Mesenchymal stem cell (in vitro differentiated cells and primary cell): Measurements from ENCODE around the gene KBTBD7.

ENCODE experiments used
- DNase-seq: peaks from one replicate; pipeline ENCODE4 v3.0.0-alpha.2; 2013
- H2AFZ ChIP-seq: one replicate; pipeline ENCODE4 v1.6.1; 2013; ENCODE audit warnings: low read depth, mild to moderate bottlenecking, control low read depth, inconsistent platforms, low read length, moderate library complexity
- H2AK5ac ChIP-seq: 2 replicates; pipeline ENCODE4 v1.6.1; 2013; ENCODE audit warnings: low read length, moderate library complexity, mild to moderate bottlenecking, inconsistent platforms; ENCODE audit not compliant: severe bottlenecking
- H2BK120ac ChIP-seq: one replicate; pipeline ENCODE4 v1.6.1; 2013; ENCODE audit warnings: low read depth, mild to moderate bottlenecking, inconsistent platforms, low read length, moderate library complexity
- H2BK12ac ChIP-seq, 2 experiments: one replicate each; pipeline ENCODE4 v1.6.1; 2013; ENCODE audit warnings: inconsistent platforms in 2 of 2, low read length in 2 of 2, mild to moderate bottlenecking in 2 of 2, moderate library complexity in 2 of 2, control low read depth in 1 of 2
- H2BK15ac ChIP-seq: one replicate; pipeline ENCODE4 v1.6.1; 2013; ENCODE audit warnings: mild to moderate bottlenecking, low read depth, inconsistent platforms; ENCODE audit not compliant: poor library complexity, severe bottlenecking
- H2BK5ac ChIP-seq: 2 replicates; pipeline ENCODE4 v1.6.1; 2013; ENCODE audit warnings: low read depth, mild to moderate bottlenecking, low read length, control low read depth, inconsistent platforms; ENCODE audit not compliant: poor library complexity, severe bottlenecking
- H3K14ac ChIP-seq, 2 experiments: one replicate each; pipeline ENCODE4 v1.6.1; 2013; ENCODE audit warnings: inconsistent platforms in 2 of 2, low read length in 2 of 2, control low read depth in 1 of 2, mild to moderate bottlenecking in 1 of 2, moderate library complexity in 1 of 2
- H3K18ac ChIP-seq, 2 experiments: one replicate each; pipeline ENCODE4 v1.6.1; 2013; ENCODE audit warnings: inconsistent platforms in 2 of 2, low read length in 2 of 2, control low read depth in 1 of 2, low read depth in 1 of 2, mild to moderate bottlenecking in 1 of 2
- H3K23ac ChIP-seq, 2 experiments: one replicate each; pipeline ENCODE4 v1.6.1; 2013; ENCODE audit warnings: inconsistent platforms in 2 of 2, low read length in 2 of 2, mild to moderate bottlenecking in 2 of 2, moderate library complexity in 2 of 2, control low read depth in 1 of 2
- H3K27ac ChIP-seq: 2 replicates; pipeline ENCODE4 v1.5.1; 2013; ENCODE audit warnings: mild to moderate bottlenecking, moderate library complexity, low read length, control low read depth, inconsistent platforms; ENCODE audit not compliant: poor library complexity, severe bottlenecking
- H3K27me3 ChIP-seq, 2 experiments: 2 replicates each; pipeline versions ENCODE4 v1.6.1 to v1.7.0; 2013; ENCODE audit warnings: low read length in 2 of 2, mild to moderate bottlenecking in 2 of 2, moderate library complexity in 2 of 2, control low read depth in 1 of 2, inconsistent platforms in 1 of 2; ENCODE audit not compliant: control insufficient read depth in 1 of 2, insufficient read depth in 1 of 2
- H3K36me3 ChIP-seq, 2 experiments: 2 replicates each; pipeline versions ENCODE4 v1.6.1 to v1.7.0; 2013; ENCODE audit warnings: low read length in 2 of 2, control low read depth in 1 of 2, inconsistent platforms in 1 of 2, low read depth in 1 of 2, mild to moderate bottlenecking in 1 of 2; ENCODE audit not compliant: insufficient read depth in 2 of 2, control insufficient read depth in 1 of 2
- H3K4ac ChIP-seq, 2 experiments: one replicate each; pipeline ENCODE4 v1.6.1; 2013; ENCODE audit warnings: inconsistent platforms in 2 of 2, low read length in 2 of 2, mild to moderate bottlenecking in 2 of 2, moderate library complexity in 2 of 2, control low read depth in 1 of 2, low read depth in 1 of 2
- H3K4me1 ChIP-seq: 2 replicates; pipeline ENCODE4 v1.6.1; 2013; ENCODE audit warnings: low read depth, low read length, control low read depth; ENCODE audit not compliant: control insufficient read depth, insufficient read depth
- H3K4me2 ChIP-seq: 2 replicates; pipeline ENCODE4 v1.6.1; 2013; ENCODE audit warnings: low read length, mild to moderate bottlenecking, inconsistent platforms; ENCODE audit not compliant: poor library complexity, severe bottlenecking
- H3K4me3 ChIP-seq, 2 experiments: 2 replicates each; pipeline versions ENCODE4 v1.5.1 to v1.7.0; 2013; ENCODE audit warnings: low read length in 2 of 2, mild to moderate bottlenecking in 2 of 2, control low read depth in 1 of 2, low read depth in 1 of 2; ENCODE audit not compliant: insufficient read depth in 1 of 2
- H3K79me1 ChIP-seq: replicated peaks from 2 replicates; pipeline ENCODE4 v1.6.1; 2013; ENCODE audit warnings: mild to moderate bottlenecking, control low read depth, low read length, inconsistent platforms; ENCODE audit not compliant: poor library complexity, severe bottlenecking
- H3K9ac ChIP-seq: 2 replicates; pipeline ENCODE4 v1.7.0; 2013; ENCODE audit warnings: mild to moderate bottlenecking, low read length, moderate library complexity
- H3K9me3 ChIP-seq: 2 replicates; pipeline ENCODE4 v1.7.0; 2013; ENCODE audit warnings: mild to moderate bottlenecking, low read length; ENCODE audit not compliant: control insufficient read depth
- H4K8ac ChIP-seq: one replicate; pipeline ENCODE4 v1.6.1; 2013; ENCODE audit warnings: inconsistent platforms, mild to moderate bottlenecking, low read length, moderate library complexity
- H4K91ac ChIP-seq: one replicate; pipeline ENCODE4 v1.6.1; 2013; ENCODE audit warnings: mild to moderate bottlenecking, low read length, inconsistent platforms
- whole genome bisulfite sequencing: methylation state at CpG from one replicate; pipeline ENCODE4 v1.1.7; 2013; ENCODE audit warnings: mixed read lengths; 5-methylcytosine and 5-hydroxymethylcytosine counted together

The KBTBD7 gene

GRCh38 chr13:41152005-41152404, 42.4 kb downstream of the KBTBD7 start:
- Histone ChIP-seq H3K27me3 (no peaks in the 10 kb centered on the region), H3K27ac (no peak overlapping the region), H3K36me3 (no peaks in the 10 kb centered on the region), H2AFZ (no peak overlapping the region), H3K9me3 (peaks cover 51% of the 10 kb centered on the region), H3K18ac (no peak overlapping the region), H3K9ac (no peak overlapping the region), H2BK5ac (no peak overlapping the region), H3K4me3 (no peak overlapping the region), H3K4me2 (no peak overlapping the region), H3K14ac (no peak overlapping the region), H2BK12ac (no peak overlapping the region), H3K23ac (no peak overlapping the region), H2BK15ac (no peak overlapping the region), H4K91ac (no peak overlapping the region), H3K4me1 (no peaks in the 10 kb centered on the region), H3K4ac (no peak overlapping the region), H2AK5ac (no peak overlapping the region), H3K79me1 (no peaks in the 10 kb centered on the region), H2BK120ac (no peak overlapping the region), H4K8ac (no peak overlapping the region)
- no peak for DNase-seq
- WGBS: 98% methylated on average over 1 of the region's 3 CpGs

GRCh38 chr13:41150058-41150457, 44.3 kb downstream of the KBTBD7 start:
- Histone ChIP-seq H4K91ac (no peak overlapping the region), H3K14ac (no peak overlapping the region), H2BK120ac (no peak overlapping the region), H3K27me3 (no peaks in the 10 kb centered on the region), H3K4ac (no peak overlapping the region), H2BK12ac (no peak overlapping the region), H3K23ac (no peak overlapping the region), H2BK15ac (no peak overlapping the region), H3K4me3 (peak overlapping the region in 1 of 2 experiments; percentile 19), H2AFZ (no peak overlapping the region), H3K36me3 (no peaks in the 10 kb centered on the region), H2AK5ac (no peak overlapping the region), H3K79me1 (no peaks in the 10 kb centered on the region), H3K27ac (no peak overlapping the region), H2BK5ac (no peak overlapping the region), H3K4me2 (no peak overlapping the region), H3K9ac (no peak overlapping the region), H4K8ac (no peak overlapping the region), H3K18ac (no peak overlapping the region), H3K9me3 (peaks cover 51% of the 10 kb centered on the region), H3K4me1 (peaks cover 2% of the 10 kb centered on the region)
- DNase-seq: no peak
- 73% methylated on average over 2 of the region's 2 CpGs for WGBS

GRCh38 chr13:41148419-41149283, 45.7 kb downstream of the KBTBD7 start:
- Histone ChIP-seq H2BK120ac (no peak overlapping the region), H2AK5ac (no peak overlapping the region), H2AFZ (no peak overlapping the region), H3K18ac (no peak overlapping the region), H3K9ac (no peak overlapping the region), H3K4me1 (peaks cover 4% of the 10 kb centered on the region), H3K4ac (no peak overlapping the region), H4K91ac (no peak overlapping the region), H3K4me3 (peak overlapping the region in 1 of 2 experiments; percentile 39), H3K23ac (no peak overlapping the region), H4K8ac (no peak overlapping the region), H2BK12ac (no peak overlapping the region), H3K14ac (no peak overlapping the region), H3K79me1 (no peaks in the 10 kb centered on the region), H2BK5ac (no peak overlapping the region), H3K27ac (no peak overlapping the region), H3K4me2 (no peak overlapping the region), H2BK15ac (no peak overlapping the region), H3K9me3 (peaks cover 51% of the 10 kb centered on the region), H3K36me3 (no peaks in the 10 kb centered on the region), H3K27me3 (no peaks in the 10 kb centered on the region)
- no peak for DNase-seq
- WGBS: 72% methylated on average over 2 of the region's 3 CpGs

GRCh38 chr13:41145136-41145908, 49.0 kb downstream of the KBTBD7 start:
- Histone ChIP-seq H3K79me1 (no peaks in the 10 kb centered on the region), H2AK5ac (no peak overlapping the region), H2BK120ac (peak overlapping the region; percentile 42), H3K9me3 (peaks cover 31% of the 10 kb centered on the region), H4K91ac (peak overlapping the region; percentile 61), H3K14ac (no peak overlapping the region), H2BK5ac (no peak overlapping the region), H3K18ac (peak overlapping the region in 1 of 2 experiments; percentile 79), H3K4ac (no peak overlapping the region), H3K27ac (no peak overlapping the region), H2AFZ (no peak overlapping the region), H4K8ac (peak overlapping the region; percentile 27), H3K36me3 (no peaks in the 10 kb centered on the region), H2BK15ac (no peak overlapping the region), H3K27me3 (no peaks in the 10 kb centered on the region), H3K4me2 (no peak overlapping the region), H3K4me1 (peaks cover 4% of the 10 kb centered on the region), H3K23ac (no peak overlapping the region), H3K9ac (no peak overlapping the region), H2BK12ac (peak overlapping the region in 1 of 2 experiments; percentile 84), H3K4me3 (no peak overlapping the region)
- WGBS: 90% methylated on average over 2 of the region's 4 CpGs
- no peak for DNase-seq
